ENCODE results near the gene DCN.

The DCN gene

GRCh38 chr12:91138337-91138920, 44.2 kb downstream of the DCN start:
- no peak for ATAC-seq
- Mint-ChIP-seq H3K9me3 (peaks cover 4% of the 10 kb centered on the region), H3K27me3 (peaks cover 7% of the 10 kb centered on the region), H3K4me3 (no peak overlapping the region), H3K4me1 (no peaks in the 10 kb centered on the region), H3K27ac (no peak overlapping the region), H3K36me3 (ENCODE audit: low read depth) (no peaks in the 10 kb centered on the region)
- DNase-seq = no peak

- DNase-seq (no peak), ATAC-seq (no peak)
- H3K27ac Mint-ChIP-seq = no peak overlapping the region
- no peak overlapping the region for H3K4me3 Mint-ChIP-seq
- H3K4me1 Mint-ChIP-seq = no peaks in the 10 kb centered on the region
- peaks cover 4% of the 10 kb centered on the region for H3K27me3 Mint-ChIP-seq
- no peaks in the 10 kb centered on the region for H3K36me3 Mint-ChIP-seq (ENCODE audit: low read depth)
- H3K9me3 Mint-ChIP-seq = peaks cover 4% of the 10 kb centered on the region
These were observed 48.7 kb downstream of the DCN start for GRCh38 chr12:91133871-91134270.

- DNase-seq = no peak
- no peaks in the 10 kb centered on the region for H3K9me3 Mint-ChIP-seq
- H3K4me1 Mint-ChIP-seq = no peaks in the 10 kb centered on the region
- H3K36me3 Mint-ChIP-seq (ENCODE audit: low read depth) = no peaks in the 10 kb centered on the region
- ATAC-seq = no peak
- peaks cover 3% of the 10 kb centered on the region for H3K27me3 Mint-ChIP-seq
- no peak overlapping the region for H3K27ac Mint-ChIP-seq
- no peak overlapping the region for H3K4me3 Mint-ChIP-seq
These were observed 52.8 kb downstream of the DCN start for GRCh38 chr12:91129662-91130362.

GRCh38 chr12:91127751-91128150, 54.9 kb downstream of the DCN start:
- Mint-ChIP-seq H3K4me1 (no peaks in the 10 kb centered on the region), H3K27me3 (peaks cover 3% of the 10 kb centered on the region), H3K9me3 (peaks cover 3% of the 10 kb centered on the region), H3K36me3 (ENCODE audit: low read depth) (no peaks in the 10 kb centered on the region), H3K4me3 (no peak overlapping the region), H3K27ac (no peak overlapping the region)
- ATAC-seq (no peak), DNase-seq (no peak)

GRCh38 chr12:91127306-91127705, 55.3 kb downstream of the DCN start:
- no peak overlapping the region for H3K27ac Mint-ChIP-seq
- H3K4me1 Mint-ChIP-seq = no peaks in the 10 kb centered on the region
- H3K4me3 Mint-ChIP-seq = no peak overlapping the region
- H3K36me3 Mint-ChIP-seq (ENCODE audit: low read depth) = no peaks in the 10 kb centered on the region
- ATAC-seq = no peak
- peaks cover 6% of the 10 kb centered on the region for H3K9me3 Mint-ChIP-seq
- H3K27me3 Mint-ChIP-seq = peaks cover 3% of the 10 kb centered on the region
- DNase-seq = no peak

GRCh38 chr12:91126516-91126915, 56.1 kb downstream of the DCN start:
- no peaks in the 10 kb centered on the region for H3K4me1 Mint-ChIP-seq
- H3K27ac Mint-ChIP-seq = no peak overlapping the region
- no peak overlapping the region for H3K4me3 Mint-ChIP-seq
- DNase-seq (no peak), ATAC-seq (no peak)
- peaks cover 6% of the 10 kb centered on the region for H3K9me3 Mint-ChIP-seq
- H3K36me3 Mint-ChIP-seq (ENCODE audit: low read depth) = no peaks in the 10 kb centered on the region
- H3K27me3 Mint-ChIP-seq = peaks cover 3% of the 10 kb centered on the region

- Mint-ChIP-seq H3K27me3 (peaks cover 3% of the 10 kb centered on the region), H3K4me1 (no peaks in the 10 kb centered on the region), H3K36me3 (ENCODE audit: low read depth) (no peaks in the 10 kb centered on the region), H3K4me3 (no peak overlapping the region), H3K9me3 (peaks cover 6% of the 10 kb centered on the region), H3K27ac (no peak overlapping the region)
- DNase-seq = no peak
- no peak for ATAC-seq
These were observed 59.2 kb downstream of the DCN start for GRCh38 chr12:91123236-91123916.

GRCh38 chr12:91120781-91121180, 61.8 kb downstream of the DCN start:
- DNase-seq = no peak
- no peak for ATAC-seq
- Mint-ChIP-seq H3K27me3 (no peaks in the 10 kb centered on the region), H3K4me3 (no peak overlapping the region), H3K36me3 (ENCODE audit: low read depth) (no peaks in the 10 kb centered on the region), H3K27ac (no peak overlapping the region), H3K9me3 (peaks cover 6% of the 10 kb centered on the region), H3K4me1 (no peaks in the 10 kb centered on the region)

- Mint-ChIP-seq H3K27ac (no peak overlapping the region), H3K36me3 (ENCODE audit: low read depth) (no peaks in the 10 kb centered on the region), H3K4me3 (no peak overlapping the region), H3K4me1 (no peaks in the 10 kb centered on the region), H3K9me3 (peaks cover 3% of the 10 kb centered on the region), H3K27me3 (no peaks in the 10 kb centered on the region)
- ATAC-seq (no peak), DNase-seq (no peak)
These were observed 63.5 kb downstream of the DCN start for GRCh38 chr12:91119089-91119488.

GRCh38 chr12:91113621-91114020, 69.0 kb downstream of the DCN start:
- H3K27me3 Mint-ChIP-seq = peaks cover 2% of the 10 kb centered on the region
- no peaks in the 10 kb centered on the region for H3K36me3 Mint-ChIP-seq (ENCODE audit: low read depth)
- DNase-seq (no peak), ATAC-seq (no peak)
- no peak overlapping the region for H3K4me3 Mint-ChIP-seq
- no peaks in the 10 kb centered on the region for H3K9me3 Mint-ChIP-seq
- no peaks in the 10 kb centered on the region for H3K4me1 Mint-ChIP-seq
- no peak overlapping the region for H3K27ac Mint-ChIP-seq

- no peak for ATAC-seq
These were observed 71.0 kb downstream of the DCN start, which contains the start of gene LUM for GRCh38 chr12:91111366-91112325. LUM (minus strand) TSS chr12:91111494; CDS start chr12:91108979, 2,515 bp downstream.

GRCh38 chr12:91110311-91110924, 72.2 kb downstream of the DCN start:
- ATAC-seq = no peak
- H3K36me3 Mint-ChIP-seq (ENCODE audit: low read depth) = no peaks in the 10 kb centered on the region

More at GRCh38 chr12:91111366-91112325, 71.0 kb downstream of the DCN start, which contains the start of gene LUM:
- Mint-ChIP-seq H3K27me3 (peaks cover 4% of the 10 kb centered on the region), H3K4me1 (no peaks in the 10 kb centered on the region), H3K9me3 (no peaks in the 10 kb centered on the region), H3K4me3 (no peak within 1 kb of the TSS), H3K36me3 (ENCODE audit: low read depth) (no peaks in the 10 kb centered on the region), H3K27ac (no peak within 1 kb of the TSS)
- DNase-seq = no peak

GRCh38 chr12:91109581-91110310, 72.9 kb downstream of the DCN start:
- ATAC-seq (no peak), DNase-seq (no peak)
- H3K9me3 Mint-ChIP-seq = no peaks in the 10 kb centered on the region
- H3K36me3 Mint-ChIP-seq (ENCODE audit: low read depth) = no peaks in the 10 kb centered on the region
- H3K27me3 Mint-ChIP-seq = peaks cover 4% of the 10 kb centered on the region
- no peak overlapping the region for H3K27ac Mint-ChIP-seq
- no peak overlapping the region for H3K4me3 Mint-ChIP-seq
- no peaks in the 10 kb centered on the region for H3K4me1 Mint-ChIP-seq

More at GRCh38 chr12:91110311-91110924, 72.2 kb downstream of the DCN start:
- Mint-ChIP-seq H3K4me3 (no peak overlapping the region), H3K9me3 (no peaks in the 10 kb centered on the region), H3K27me3 (peaks cover 4% of the 10 kb centered on the region), H3K4me1 (no peaks in the 10 kb centered on the region), H3K27ac (no peak overlapping the region)
- DNase-seq = no peak

All from activated naive CD8-positive, alpha-beta T cell treated with anti-CD3 and anti-CD28 coated beads, Interleukin-2, amount 50 U/mL, for 24 hours (primary cell).